Astrocyte (in vitro differentiated cells and primary cell): ENCODE data around the gene CACNA1F. TPM values are rescaled to one million over a fixed set of nuclear protein-coding genes. Genes with fewer than 3 reads are reported as not detected.

Source experiments
- DNase-seq: peaks from one replicate; pipeline ENCODE4 v3.0.0-alpha.2; 2010; ENCODE audit warnings: low read depth
- FAIRE-seq: peaks from 2 replicates; lab custom pipeline; 2011; peaks lifted over from hg19 to GRCh38; lab: Jason Lieb, UNC
- H2AFZ ChIP-seq: 2 replicates; pipeline ENCODE4 v1.6.0; 2012; ENCODE audit warnings: low read depth, low read length, inconsistent platforms
- H3K27ac ChIP-seq: 2 replicates; pipeline ENCODE4 v1.5.1; 2011; ENCODE audit warnings: low read depth, low read length, inconsistent platforms
- H3K27me3 ChIP-seq: 2 replicates; pipeline ENCODE4 v1.6.0; 2011; ENCODE audit warnings: low read length, inconsistent platforms; ENCODE audit not compliant: insufficient read depth
- H3K36me3 ChIP-seq: 2 replicates; pipeline ENCODE4 v1.5.1; 2011; ENCODE audit warnings: low read length, inconsistent platforms; ENCODE audit not compliant: insufficient read depth
- H3K4me1 ChIP-seq: 2 replicates; pipeline ENCODE4 v1.5.1; 2011; ENCODE audit warnings: low read length, inconsistent platforms; ENCODE audit not compliant: insufficient read depth
- H3K4me2 ChIP-seq: 2 replicates; pipeline ENCODE4 v1.6.0; 2012; ENCODE audit warnings: low read length, inconsistent platforms
- H3K4me3 ChIP-seq: 2 replicates; pipeline ENCODE4 v1.5.1; 2011; ENCODE audit warnings: low read depth, mild to moderate bottlenecking, low read length, inconsistent platforms; ENCODE audit not compliant: insufficient read depth
- H3K79me2 ChIP-seq: 2 replicates; pipeline ENCODE4 v1.6.0; 2012; ENCODE audit warnings: mild to moderate bottlenecking, low read length, inconsistent platforms; ENCODE audit not compliant: insufficient read depth
- H3K9ac ChIP-seq: 2 replicates; pipeline ENCODE4 v1.6.0; 2012; ENCODE audit warnings: mild to moderate bottlenecking, low read length, inconsistent platforms
- H3K9me3 ChIP-seq: 2 replicates; pipeline ENCODE4 v1.5.1; 2012; ENCODE audit warnings: low read depth, mild to moderate bottlenecking, low read length, inconsistent platforms; ENCODE audit not compliant: insufficient read depth
- H4K20me1 ChIP-seq: 2 replicates; pipeline ENCODE4 v1.6.0; 2012; ENCODE audit warnings: low read length, inconsistent platforms; ENCODE audit not compliant: insufficient read depth
- H3K27ac Mint-ChIP-seq: one replicate; pipeline ENCODE4 v1.8.0; 2021; ENCODE audit warnings: mild to moderate bottlenecking, mixed read lengths; ENCODE audit not compliant: unreplicated experiment
- H3K27me3 Mint-ChIP-seq: one replicate; pipeline ENCODE4 v1.8.0; 2021; ENCODE audit warnings: low read depth, mixed read lengths; ENCODE audit not compliant: unreplicated experiment
- H3K36me3 Mint-ChIP-seq: one replicate; pipeline ENCODE4 v1.8.0; 2021; ENCODE audit warnings: low read depth, mixed read lengths; ENCODE audit not compliant: unreplicated experiment
- H3K4me1 Mint-ChIP-seq: one replicate; pipeline ENCODE4 v1.8.0; 2021; ENCODE audit warnings: low read depth, mixed read lengths; ENCODE audit not compliant: unreplicated experiment
- H3K4me3 Mint-ChIP-seq: one replicate; pipeline ENCODE4 v1.8.0; 2021; ENCODE audit warnings: mild to moderate bottlenecking, moderate library complexity, mixed read lengths; ENCODE audit not compliant: unreplicated experiment
- H3K9me3 Mint-ChIP-seq: one replicate; pipeline ENCODE4 v1.8.0; 2021; ENCODE audit warnings: mild to moderate bottlenecking, mixed read lengths; ENCODE audit not compliant: unreplicated experiment
- EZH2 ChIP-seq: IDR thresholded peaks from 2 replicates; pipeline ENCODE4 v1.6.1; 2012; ENCODE audit warnings: mild to moderate bottlenecking, low read length, inconsistent platforms; ENCODE audit not compliant: insufficient read depth
- total RNA-seq: library from RNA; stranded (reverse); gene quantifications from 2 replicates; pipeline ENCODE4 v1.2.1, GENCODE V29; 2021
- TF ChIP-seq, protein P1 (sequence below): IDR thresholded peaks from 2 replicates; pipeline ENCODE4 v1.5.1; 2011; ENCODE audit warnings: low read depth, mild to moderate bottlenecking, inconsistent platforms, low read length, moderate library complexity; ENCODE audit not compliant: insufficient read depth

The CACNA1F gene
- total RNA-seq, 1 donor from 2014 or later = not detected

DNA sequence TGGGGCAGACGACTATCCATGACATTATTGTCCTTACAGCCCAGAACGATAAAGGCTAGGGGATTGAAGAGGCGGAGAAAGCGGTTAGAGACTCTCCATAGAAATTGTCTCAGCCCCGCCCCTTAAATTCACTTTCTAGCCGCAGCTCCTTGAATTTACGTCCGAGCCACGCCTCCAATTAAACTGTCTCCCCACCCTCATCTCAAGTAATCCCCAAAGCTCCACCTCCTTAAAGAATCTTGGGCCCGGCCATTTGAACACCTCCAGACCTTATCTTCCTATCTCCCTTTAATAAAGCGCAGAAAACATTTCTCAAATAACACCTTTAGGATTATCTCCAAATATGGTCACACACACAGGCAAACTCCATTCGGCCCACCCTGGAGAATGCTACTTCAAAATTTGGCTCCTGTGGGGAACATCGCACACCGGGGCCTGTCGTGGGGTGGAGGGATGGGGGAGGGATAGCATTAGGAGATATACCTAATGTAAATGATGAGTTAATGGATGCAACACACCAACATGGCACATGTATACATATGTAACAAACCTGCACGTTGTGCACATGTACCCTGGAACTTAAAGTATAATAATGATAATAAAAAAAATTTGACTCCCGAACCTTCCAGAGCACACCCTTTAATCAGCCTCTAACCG, 77.8 kb downstream of the CACNA1F start:
- Histone ChIP-seq H3K79me2 (no peaks in the 10 kb centered on the region), H3K4me2 (peak overlapping the region; percentile 91), H3K27ac (peak overlapping the region; percentile 96), H3K4me1 (peaks cover 8% of the 10 kb centered on the region), H3K36me3 (no peaks in the 10 kb centered on the region), H3K9ac (peak overlapping the region; percentile 92), H3K4me3 (peak overlapping the region; percentile 54), H3K27me3 (no peaks in the 10 kb centered on the region), H2AFZ (peak overlapping the region; percentile 47), H3K9me3 (no peaks in the 10 kb centered on the region), H4K20me1 (no peaks in the 10 kb centered on the region)
- FAIRE-seq = peak; percentile 91
- no peaks in the 10 kb centered on the region for H3K36me3 Mint-ChIP-seq
- no peaks in the 10 kb centered on the region for H3K9me3 Mint-ChIP-seq
- TF ChIP-seq, protein P1, sequence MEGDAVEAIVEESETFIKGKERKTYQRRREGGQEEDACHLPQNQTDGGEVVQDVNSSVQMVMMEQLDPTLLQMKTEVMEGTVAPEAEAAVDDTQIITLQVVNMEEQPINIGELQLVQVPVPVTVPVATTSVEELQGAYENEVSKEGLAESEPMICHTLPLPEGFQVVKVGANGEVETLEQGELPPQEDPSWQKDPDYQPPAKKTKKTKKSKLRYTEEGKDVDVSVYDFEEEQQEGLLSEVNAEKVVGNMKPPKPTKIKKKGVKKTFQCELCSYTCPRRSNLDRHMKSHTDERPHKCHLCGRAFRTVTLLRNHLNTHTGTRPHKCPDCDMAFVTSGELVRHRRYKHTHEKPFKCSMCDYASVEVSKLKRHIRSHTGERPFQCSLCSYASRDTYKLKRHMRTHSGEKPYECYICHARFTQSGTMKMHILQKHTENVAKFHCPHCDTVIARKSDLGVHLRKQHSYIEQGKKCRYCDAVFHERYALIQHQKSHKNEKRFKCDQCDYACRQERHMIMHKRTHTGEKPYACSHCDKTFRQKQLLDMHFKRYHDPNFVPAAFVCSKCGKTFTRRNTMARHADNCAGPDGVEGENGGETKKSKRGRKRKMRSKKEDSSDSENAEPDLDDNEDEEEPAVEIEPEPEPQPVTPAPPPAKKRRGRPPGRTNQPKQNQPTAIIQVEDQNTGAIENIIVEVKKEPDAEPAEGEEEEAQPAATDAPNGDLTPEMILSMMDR = no peak
- no peak for TF ChIP-seq EZH2
- peak overlapping the region; percentile 85 for H3K4me3 Mint-ChIP-seq
- DNase-seq = peak; percentile 72
- H3K4me1 Mint-ChIP-seq = no peaks in the 10 kb centered on the region
- peak overlapping the region; percentile 89 for H3K27ac Mint-ChIP-seq
- no peaks in the 10 kb centered on the region for H3K27me3 Mint-ChIP-seq

Other genes starting within 250 kb of the CACNA1F start
- gene GRIPAP1, start 231.1 kb downstream of the CACNA1F start, total RNA-seq = 41.7 and 43.4 TPM in 2 replicates
- 46.5 and 53.4 TPM in 2 replicates for gene TFE3, start 190.0 kb downstream of the CACNA1F start, total RNA-seq
- 6.3 and 8.2 TPM in 2 replicates for gene CCDC120, start 174.3 kb downstream of the CACNA1F start, total RNA-seq
- 44.4 and 52.8 TPM in 2 replicates for gene PRAF2, start 159.3 kb downstream of the CACNA1F start, total RNA-seq
- gene WDR45, start 153.5 kb downstream of the CACNA1F start, total RNA-seq = 54.9 TPM in 2 replicates
- gene GPKOW, start 109.6 kb downstream of the CACNA1F start, total RNA-seq = 15.6 and 16.9 TPM in 2 replicates
- gene MAGIX, start 70.6 kb downstream of the CACNA1F start, total RNA-seq = 0.96 and 1.2 TPM in 2 replicates
- 109 TPM in 2 replicates for gene PLP2, start 61.4 kb downstream of the CACNA1F start, total RNA-seq
- 13.9 and 14.2 TPM in 2 replicates for gene PRICKLE3, start 47.0 kb downstream of the CACNA1F start, total RNA-seq
- gene SYP, start 33.1 kb downstream of the CACNA1F start, total RNA-seq = 1.6 and 1.9 TPM in 2 replicates
- gene CCDC22, start 2.1 kb upstream of the CACNA1F start, total RNA-seq = 11.7 and 12.3 TPM in 2 replicates
- gene FOXP3, start 31.4 kb upstream of the CACNA1F start, total RNA-seq = 0.09 and 0.12 TPM in 2 replicates
- 5.6 and 6.6 TPM in 2 replicates for gene PPP1R3F, start 36.5 kb upstream of the CACNA1F start, total RNA-seq
- not detected in 2 replicates for gene GAGE10, start 70.3 kb upstream of the CACNA1F start, total RNA-seq
- not detected in 2 replicates for gene GAGE12J, start 88.7 kb upstream of the CACNA1F start, total RNA-seq
- not detected in 2 replicates for gene GAGE13, start 98.2 kb upstream of the CACNA1F start, total RNA-seq